OCI-LY3 (cell line): ENCODE measurements around the gene RAD51B.

ENCODE experiments used
- H2AFZ ChIP-seq: fragments of 200-600, 300-600 bp; shearing (Covaris generic); 2 replicates; pipeline ENCODE4 v1.6.0; 2014; ENCODE audit warnings: antibody characterized with exemption, low read depth, low read length
- H3K27ac ChIP-seq: fragments of 200-600, 300-600 bp; sonication (generic); 2 replicates; pipeline ENCODE4 v1.5.1; 2014; ENCODE audit warnings: mild to moderate bottlenecking, low read length, moderate library complexity, mixed read lengths
- H3K27me3 ChIP-seq: fragments of 200-600, 300-600 bp; sonication (generic); 2 replicates; pipeline ENCODE4 v1.6.1; 2014; ENCODE audit warnings: low read depth, low read length, mixed read lengths
- H3K36me3 ChIP-seq: fragments of 200-600, 300-600 bp; sonication (generic); replicated peaks from 2 replicates; pipeline ENCODE3; 2014; ENCODE audit warnings: low read depth, low read length, mixed read lengths
- H3K4me1 ChIP-seq: fragments of 300-600, 200-600 bp; sonication (generic); 2 replicates; pipeline ENCODE4 v1.6.1; 2014; ENCODE audit warnings: low read length, mixed read lengths
- H3K4me2 ChIP-seq: fragments of 200-600, 300-600 bp; sonication (generic); 2 replicates; pipeline ENCODE4 v1.6.1; 2014; ENCODE audit warnings: low read length, mixed read lengths
- H3K4me3 ChIP-seq: fragments of 300-600, 200-600 bp; sonication (generic); 2 replicates; pipeline ENCODE4 v1.5.1; 2014; ENCODE audit warnings: antibody characterized with exemption, mild to moderate bottlenecking, low read length, moderate library complexity
- H3K79me2 ChIP-seq: fragments of 300-600, 200-600 bp; shearing (Covaris generic); 2 replicates; pipeline ENCODE4 v1.6.1; 2014; ENCODE audit warnings: mild to moderate bottlenecking, low read length, mixed read lengths
- H3K9ac ChIP-seq: fragments of 300-600, 200-600 bp; shearing (Covaris generic); 2 replicates; pipeline ENCODE4 v1.6.0; 2014; ENCODE audit warnings: mild to moderate bottlenecking, low read length, moderate library complexity
- H3K9me3 ChIP-seq: fragments of 200-600, 300-600 bp; shearing (Covaris generic); 2 replicates; pipeline ENCODE4 v1.6.1; 2014; ENCODE audit warnings: low read length, mixed read lengths; ENCODE audit not compliant: insufficient read depth
- H4K20me1 ChIP-seq: fragments of 200-600, 300-600 bp; sonication (generic); 2 replicates; pipeline ENCODE4 v1.6.1; 2016; ENCODE audit warnings: low read length, mixed read lengths; ENCODE audit not compliant: insufficient read depth
- EZH2phosphoT487 ChIP-seq: fragments of 200-600 bp; shearing (Covaris generic); IDR thresholded peaks from 2 replicates; pipeline ENCODE4 v1.6.1; 2018; ENCODE audit warnings: antibody characterized with exemption, mixed run types, low read depth
- TF ChIP-seq, protein P1 (sequence below): fragments of 200-600, 300-600 bp; sonication (generic); IDR thresholded peaks from 2 replicates; pipeline ENCODE4 v1.5.1; 2014; ENCODE audit warnings: antibody characterized with exemption, low read length, low read depth

RAD51B gene

DNA sequence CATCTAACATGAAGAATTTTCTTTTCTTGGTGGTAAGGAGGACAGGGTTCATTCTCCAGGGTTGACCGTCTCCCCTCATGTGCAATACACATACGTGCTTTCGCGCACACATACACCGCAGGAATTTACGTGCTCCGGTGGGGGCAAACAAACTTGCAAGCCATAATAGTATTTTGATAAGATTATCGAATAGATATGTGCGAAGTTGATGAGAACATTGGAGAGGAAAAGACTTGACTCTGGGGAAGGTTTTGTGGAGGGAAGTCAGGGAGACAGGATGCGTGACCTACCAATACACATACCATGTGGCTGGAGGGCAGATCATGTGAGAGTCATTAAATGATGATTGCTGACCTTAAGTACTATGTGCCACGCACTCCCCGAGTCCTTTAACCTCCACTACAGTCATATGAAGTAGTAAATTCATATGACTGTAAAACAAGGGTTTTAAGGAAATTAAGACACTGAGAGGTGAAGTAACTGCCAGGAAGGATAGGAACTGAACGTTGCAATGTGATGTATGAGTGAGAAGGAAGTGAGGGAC, 921 bp downstream of the RAD51B start:
- Histone ChIP-seq H3K9me3 (no peaks in the 10 kb centered on the region), H3K79me2 (peaks cover 19% of the 10 kb centered on the region), H3K4me2 (peak overlapping the region; percentile 95), H3K27ac (peak overlapping the region; percentile 82), H3K4me3 (peak overlapping the region; percentile 90), H4K20me1 (no peaks in the 10 kb centered on the region), H3K27me3 (no peaks in the 10 kb centered on the region), H3K36me3 (peaks cover 3% of the 10 kb centered on the region), H2AFZ (peak overlapping the region; percentile 94), H3K4me1 (peaks cover 26% of the 10 kb centered on the region), H3K9ac (peak overlapping the region; percentile 97)
- TF ChIP-seq EZH2phosphoT487, result no peak
- TF ChIP-seq, protein P1, sequence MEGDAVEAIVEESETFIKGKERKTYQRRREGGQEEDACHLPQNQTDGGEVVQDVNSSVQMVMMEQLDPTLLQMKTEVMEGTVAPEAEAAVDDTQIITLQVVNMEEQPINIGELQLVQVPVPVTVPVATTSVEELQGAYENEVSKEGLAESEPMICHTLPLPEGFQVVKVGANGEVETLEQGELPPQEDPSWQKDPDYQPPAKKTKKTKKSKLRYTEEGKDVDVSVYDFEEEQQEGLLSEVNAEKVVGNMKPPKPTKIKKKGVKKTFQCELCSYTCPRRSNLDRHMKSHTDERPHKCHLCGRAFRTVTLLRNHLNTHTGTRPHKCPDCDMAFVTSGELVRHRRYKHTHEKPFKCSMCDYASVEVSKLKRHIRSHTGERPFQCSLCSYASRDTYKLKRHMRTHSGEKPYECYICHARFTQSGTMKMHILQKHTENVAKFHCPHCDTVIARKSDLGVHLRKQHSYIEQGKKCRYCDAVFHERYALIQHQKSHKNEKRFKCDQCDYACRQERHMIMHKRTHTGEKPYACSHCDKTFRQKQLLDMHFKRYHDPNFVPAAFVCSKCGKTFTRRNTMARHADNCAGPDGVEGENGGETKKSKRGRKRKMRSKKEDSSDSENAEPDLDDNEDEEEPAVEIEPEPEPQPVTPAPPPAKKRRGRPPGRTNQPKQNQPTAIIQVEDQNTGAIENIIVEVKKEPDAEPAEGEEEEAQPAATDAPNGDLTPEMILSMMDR, result no peak

DNA sequence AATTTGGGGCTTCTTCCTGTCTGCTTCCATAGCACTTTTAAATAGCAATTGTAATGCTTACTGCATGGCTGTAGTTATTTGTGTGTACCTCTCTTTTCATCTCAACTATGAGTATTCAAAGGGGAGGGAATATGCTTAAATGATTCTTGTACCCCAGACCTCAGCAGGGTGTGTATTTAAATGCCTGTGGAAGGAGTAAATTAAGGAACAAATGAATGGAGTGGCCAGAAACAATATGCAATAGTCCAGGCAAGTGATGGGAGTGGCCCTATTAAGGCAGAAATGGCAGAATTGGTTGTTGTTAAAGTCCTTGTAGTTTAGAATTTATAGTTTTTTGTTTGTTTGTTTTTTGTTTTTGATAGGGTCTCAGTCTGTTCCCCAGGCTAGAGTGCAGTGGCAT, 1.5 kb downstream of the RAD51B start:
- Histone ChIP-seq H3K9ac (peak overlapping the region; percentile 97; the same call in 1 of the 2 replicates), H3K79me2 (peaks cover 13% of the 10 kb centered on the region), H3K9me3 (no peaks in the 10 kb centered on the region), H4K20me1 (no peaks in the 10 kb centered on the region), H3K36me3 (peaks cover 6% of the 10 kb centered on the region), H2AFZ (no peak overlapping the region), H3K4me3 (peak overlapping the region; percentile 90), H3K27ac (no peak overlapping the region), H3K27me3 (no peaks in the 10 kb centered on the region), H3K4me2 (peak overlapping the region; percentile 95), H3K4me1 (peaks cover 23% of the 10 kb centered on the region)
- TF ChIP-seq EZH2phosphoT487, result no peak
- TF ChIP-seq, protein P1, result no peak

DNA sequence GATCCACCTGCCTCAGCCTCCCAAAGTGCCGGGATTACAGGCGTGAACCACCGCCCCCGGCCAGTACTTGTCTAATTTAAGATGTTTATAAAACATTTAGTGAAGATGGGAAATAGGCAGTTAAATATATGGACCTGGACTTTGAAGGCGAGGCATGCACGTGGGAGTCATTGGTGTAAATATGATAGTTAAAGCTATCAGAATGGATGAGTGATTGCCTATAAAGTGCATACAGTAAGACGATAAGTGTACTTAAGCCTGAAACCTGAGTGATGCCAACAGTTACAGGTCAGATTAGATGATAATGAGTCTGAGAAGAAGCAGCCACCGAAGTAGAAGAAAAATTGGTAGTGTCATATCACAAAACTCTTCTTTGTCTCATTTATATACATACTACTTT, 11.5 kb downstream of the RAD51B start:
- no peak overlapping the region for H3K4me2 ChIP-seq

DNA sequence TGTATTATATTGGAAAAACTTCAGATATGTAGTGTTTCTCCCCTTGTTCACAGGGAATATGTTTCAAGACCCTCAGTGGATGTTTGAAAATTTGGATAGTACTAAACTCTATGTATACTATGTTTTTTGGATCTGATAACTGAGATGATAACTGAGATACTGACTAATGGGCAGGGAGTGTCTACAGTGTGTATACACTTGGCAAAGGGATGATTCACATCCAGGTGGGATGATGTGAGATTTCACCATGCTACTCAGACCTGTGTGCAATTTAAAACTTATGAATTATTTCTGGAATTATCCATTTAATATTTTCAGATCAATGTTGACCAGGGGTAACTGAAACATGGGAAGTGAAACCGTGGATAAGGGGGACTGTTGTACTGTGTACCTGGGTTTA, 13.8 kb downstream of the RAD51B start:
- H3K36me3 ChIP-seq, result peaks cover 3% of the 10 kb centered on the region
- H2AFZ ChIP-seq, result no peak overlapping the region
- no peaks in the 10 kb centered on the region for H3K79me2 ChIP-seq
- H4K20me1 ChIP-seq, result no peaks in the 10 kb centered on the region
- no peak overlapping the region for H3K4me3 ChIP-seq
- H3K4me2 ChIP-seq, result no peak overlapping the region
- TF ChIP-seq EZH2phosphoT487, result no peak
- TF ChIP-seq, protein P1, result no peak
- H3K4me1 ChIP-seq, result no peaks in the 10 kb centered on the region
- H3K27ac ChIP-seq, result no peak overlapping the region
- no peak overlapping the region for H3K9ac ChIP-seq
- H3K9me3 ChIP-seq, result no peaks in the 10 kb centered on the region
- no peaks in the 10 kb centered on the region for H3K27me3 ChIP-seq

More for the DNA sequence above, 11.5 kb downstream of the RAD51B start:
- H3K9ac ChIP-seq, result no peak overlapping the region
- TF ChIP-seq EZH2phosphoT487, result no peak
- TF ChIP-seq, protein P1, result no peak
- no peaks in the 10 kb centered on the region for H3K79me2 ChIP-seq
- H3K27me3 ChIP-seq, result no peaks in the 10 kb centered on the region
- peaks cover 12% of the 10 kb centered on the region for H3K36me3 ChIP-seq
- no peaks in the 10 kb centered on the region for H3K4me1 ChIP-seq
- H3K4me3 ChIP-seq, result no peak overlapping the region
- H3K27ac ChIP-seq, result no peak overlapping the region
- H4K20me1 ChIP-seq, result no peaks in the 10 kb centered on the region
- H2AFZ ChIP-seq, result no peak overlapping the region
- H3K9me3 ChIP-seq, result no peaks in the 10 kb centered on the region
